ENCODE measurements around the gene CCDC88C. TPM values are rescaled to one million over a fixed set of nuclear protein-coding genes. Genes with fewer than 3 reads are reported as not detected.

Gene CCDC88C
- total RNA-seq, 1 donor from 2014 or later = 12.4 TPM

- DNase-seq (ENCODE audit: low read depth) (no peak), FAIRE-seq (no peak)
- H3K9me3 Mint-ChIP-seq (ENCODE audit: unreplicated experiment) = no peaks in the 10 kb centered on the region
- no peak overlapping the region for H3K4me2 ChIP-seq (ENCODE audit: low read length)
- no peaks in the 10 kb centered on the region for H3K36me3 ChIP-seq (ENCODE audit: insufficient read depth, low read length)
- H3K4me3 ChIP-seq (ENCODE audit: insufficient read depth, low read depth, low read length) = no peak overlapping the region
- H3K79me2 ChIP-seq (ENCODE audit: insufficient read depth, low read length) = no peaks in the 10 kb centered on the region
- H3K36me3 Mint-ChIP-seq (ENCODE audit: low read depth, unreplicated experiment) = peaks cover 5% of the 10 kb centered on the region
- H3K9ac ChIP-seq (ENCODE audit: low read length) = no peak overlapping the region
- no peaks in the 10 kb centered on the region for H3K4me1 Mint-ChIP-seq (ENCODE audit: low read depth, unreplicated experiment)
- H3K27me3 Mint-ChIP-seq (ENCODE audit: low read depth, unreplicated experiment) = peaks cover 3% of the 10 kb centered on the region
- no peaks in the 10 kb centered on the region for H3K4me1 ChIP-seq (ENCODE audit: insufficient read depth, low read length)
- no peak overlapping the region for H3K27ac ChIP-seq (ENCODE audit: low read depth, low read length)
- H3K9me3 ChIP-seq (ENCODE audit: insufficient read depth, low read depth, low read length) = no peaks in the 10 kb centered on the region
- H3K27me3 ChIP-seq (ENCODE audit: insufficient read depth, low read length) = peaks cover 2% of the 10 kb centered on the region
- no peak overlapping the region for H2AFZ ChIP-seq (ENCODE audit: low read depth, low read length)
- H3K4me3 Mint-ChIP-seq (ENCODE audit: unreplicated experiment) = no peak overlapping the region
- H3K27ac Mint-ChIP-seq (ENCODE audit: unreplicated experiment) = no peak overlapping the region
- TF ChIP-seq EZH2 (IDR thresholded peaks at IDR 0.05; ENCODE audit: insufficient read depth, low read length) (no peak), CTCF (IDR thresholded peaks at IDR 0.05; ENCODE audit: insufficient read depth, low read depth, low read length) (no peak)
- no peaks in the 10 kb centered on the region for H4K20me1 ChIP-seq (ENCODE audit: insufficient read depth, low read length)
Measured at GRCh38 chr14:91323031-91323430, 94.6 kb downstream of the CCDC88C start.

- Histone ChIP-seq H3K36me3 (ENCODE audit: insufficient read depth, low read length) (no peaks in the 10 kb centered on the region), H3K27me3 (ENCODE audit: insufficient read depth, low read length) (peaks cover 2% of the 10 kb centered on the region), H3K79me2 (ENCODE audit: insufficient read depth, low read length) (no peaks in the 10 kb centered on the region), H3K4me1 (ENCODE audit: insufficient read depth, low read length) (peaks cover 1% of the 10 kb centered on the region), H3K4me2 (ENCODE audit: low read length) (no peak overlapping the region), H3K9ac (ENCODE audit: low read length) (no peak overlapping the region), H2AFZ (ENCODE audit: low read depth, low read length) (no peak overlapping the region), H3K4me3 (ENCODE audit: insufficient read depth, low read depth, low read length) (no peak overlapping the region), H3K27ac (ENCODE audit: low read depth, low read length) (no peak overlapping the region), H4K20me1 (ENCODE audit: insufficient read depth, low read length) (no peaks in the 10 kb centered on the region), H3K9me3 (ENCODE audit: insufficient read depth, low read depth, low read length) (no peaks in the 10 kb centered on the region)
- no peak overlapping the region for H3K27ac Mint-ChIP-seq (ENCODE audit: unreplicated experiment)
- H3K4me3 Mint-ChIP-seq (ENCODE audit: unreplicated experiment) = no peak overlapping the region
- peaks cover 5% of the 10 kb centered on the region for H3K36me3 Mint-ChIP-seq (ENCODE audit: low read depth, unreplicated experiment)
- no peaks in the 10 kb centered on the region for H3K9me3 Mint-ChIP-seq (ENCODE audit: unreplicated experiment)
- no peak for TF ChIP-seq EZH2 (IDR thresholded peaks at IDR 0.05; ENCODE audit: insufficient read depth, low read length)
- no peak for TF ChIP-seq CTCF (IDR thresholded peaks at IDR 0.05; ENCODE audit: insufficient read depth, low read depth, low read length)
- H3K4me1 Mint-ChIP-seq (ENCODE audit: low read depth, unreplicated experiment) = no peaks in the 10 kb centered on the region
- H3K27me3 Mint-ChIP-seq (ENCODE audit: low read depth, unreplicated experiment) = peaks cover 3% of the 10 kb centered on the region
- FAIRE-seq (no peak), DNase-seq (ENCODE audit: low read depth) (no peak)
Measured at GRCh38 chr14:91322623-91323022, 95.0 kb downstream of the CCDC88C start.

- no peaks in the 10 kb centered on the region for H3K36me3 ChIP-seq (ENCODE audit: insufficient read depth, low read length)
- no peak overlapping the region for H2AFZ ChIP-seq (ENCODE audit: low read depth, low read length)
- no peaks in the 10 kb centered on the region for H4K20me1 ChIP-seq (ENCODE audit: insufficient read depth, low read length)
- H3K27me3 ChIP-seq (ENCODE audit: insufficient read depth, low read length) = peaks cover 2% of the 10 kb centered on the region
- H3K4me1 ChIP-seq (ENCODE audit: insufficient read depth, low read length) = peaks cover 5% of the 10 kb centered on the region
- no peak overlapping the region for H3K4me3 ChIP-seq (ENCODE audit: insufficient read depth, low read depth, low read length)
- TF ChIP-seq EZH2 (IDR thresholded peaks at IDR 0.05; ENCODE audit: insufficient read depth, low read length) = no peak
- TF ChIP-seq CTCF (IDR thresholded peaks at IDR 0.05; ENCODE audit: insufficient read depth, low read depth, low read length) = no peak
- Mint-ChIP-seq H3K36me3 (ENCODE audit: low read depth, unreplicated experiment) (peaks cover 9% of the 10 kb centered on the region), H3K4me3 (ENCODE audit: unreplicated experiment) (no peak overlapping the region), H3K27ac (ENCODE audit: unreplicated experiment) (no peak overlapping the region), H3K27me3 (ENCODE audit: low read depth, unreplicated experiment) (peaks cover 3% of the 10 kb centered on the region), H3K4me1 (ENCODE audit: low read depth, unreplicated experiment) (no peaks in the 10 kb centered on the region), H3K9me3 (ENCODE audit: unreplicated experiment) (no peaks in the 10 kb centered on the region)
- H3K4me2 ChIP-seq (ENCODE audit: low read length) = no peak overlapping the region
- H3K9ac ChIP-seq (ENCODE audit: low read length) = no peak overlapping the region
- H3K27ac ChIP-seq (ENCODE audit: low read depth, low read length) = no peak overlapping the region
- H3K9me3 ChIP-seq (ENCODE audit: insufficient read depth, low read depth, low read length) = no peaks in the 10 kb centered on the region
- FAIRE-seq = no peak
- DNase-seq (ENCODE audit: low read depth) = no peak
- H3K79me2 ChIP-seq (ENCODE audit: insufficient read depth, low read length) = no peaks in the 10 kb centered on the region
Measured at GRCh38 chr14:91321131-91321530, 96.5 kb downstream of the CCDC88C start.
